Amygdala (tissue), 56 donors: Measurements from ENCODE around the gene MC1R.
"Not testable (repeated sequence)": the region's sequence is repeated elsewhere in the genome, so short reads cannot be mapped to it uniquely, and the experiment has no call there.

Experiments
- DNase-seq, 56 donors: peaks; one replicate each; lab custom pipeline; 2025; lab: John Stamatoyannopoulos, UW

MC1R gene

DNA sequence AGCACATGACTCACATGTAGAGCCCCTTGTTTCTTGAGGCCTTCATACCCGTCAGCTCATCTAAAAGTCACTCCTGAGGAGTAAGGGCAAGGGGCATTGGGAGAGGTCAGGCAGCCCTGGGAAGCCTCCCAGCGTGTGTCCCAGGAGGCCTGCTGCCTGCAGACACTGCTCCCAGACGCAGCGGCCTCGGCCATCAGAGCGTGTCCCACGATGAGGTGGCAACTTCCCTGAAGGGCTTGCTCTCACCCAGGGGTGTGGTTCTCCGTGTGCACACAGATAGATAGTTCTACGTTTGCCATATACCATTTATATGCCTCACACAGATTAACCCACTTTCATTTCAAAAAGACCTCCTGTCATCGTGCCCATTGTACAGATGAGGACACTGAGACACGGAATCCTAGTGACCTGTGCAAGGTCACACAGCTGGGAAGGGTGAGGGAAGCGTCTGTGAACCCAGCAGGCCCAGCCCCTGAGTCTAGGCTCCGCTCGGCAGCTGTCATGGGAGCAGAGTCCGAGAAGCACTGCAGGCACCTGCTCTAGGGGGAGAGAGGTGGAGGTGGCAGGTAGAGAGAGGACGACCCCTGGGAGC lies 12.7 kb downstream of the MC1R start:
- DNase-seq = no peak

DNA sequence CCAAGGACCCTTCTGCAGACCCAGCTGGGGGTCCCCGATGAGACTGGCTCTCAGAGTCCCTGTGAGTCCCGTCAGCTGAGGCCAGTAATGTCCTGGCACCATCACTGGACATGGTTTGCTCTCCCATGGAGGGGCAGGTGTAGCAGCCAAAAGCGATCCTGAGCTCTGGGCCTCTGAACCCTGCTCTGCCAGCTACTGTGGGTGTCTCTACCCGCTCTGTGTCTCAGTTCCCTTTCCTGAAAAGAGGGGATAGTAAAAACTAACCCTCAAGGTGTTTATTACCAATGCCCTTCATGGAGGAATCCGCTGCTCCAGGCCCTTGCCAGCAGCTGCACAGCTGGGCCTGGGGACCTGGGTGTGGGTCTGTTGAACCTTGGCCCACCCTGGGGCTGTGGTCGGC lies 13.3 kb downstream of the MC1R start:
- DNase-seq = no peak

DNA sequence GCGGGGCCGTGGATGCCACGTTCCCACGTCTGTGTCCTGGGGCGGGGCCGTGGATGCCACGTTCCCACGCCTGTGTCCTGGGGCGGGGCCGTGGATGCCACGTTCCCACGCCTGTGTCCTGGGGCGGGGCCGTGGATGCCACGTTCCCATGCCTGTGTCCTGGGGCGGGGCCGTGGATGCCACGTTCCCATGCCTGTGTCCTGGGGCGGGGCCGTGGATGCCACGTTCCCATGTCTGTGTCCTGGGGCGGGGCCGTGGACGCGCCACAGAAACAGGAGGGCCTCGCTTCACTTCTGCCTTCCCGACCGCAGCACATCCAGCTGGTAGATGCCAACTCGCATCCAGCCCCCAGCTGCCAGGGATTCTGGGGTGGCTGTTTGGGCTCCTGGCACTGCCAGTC lies 15.4 kb downstream of the MC1R start:
- DNase-seq = not testable (repeated sequence)

DNA sequence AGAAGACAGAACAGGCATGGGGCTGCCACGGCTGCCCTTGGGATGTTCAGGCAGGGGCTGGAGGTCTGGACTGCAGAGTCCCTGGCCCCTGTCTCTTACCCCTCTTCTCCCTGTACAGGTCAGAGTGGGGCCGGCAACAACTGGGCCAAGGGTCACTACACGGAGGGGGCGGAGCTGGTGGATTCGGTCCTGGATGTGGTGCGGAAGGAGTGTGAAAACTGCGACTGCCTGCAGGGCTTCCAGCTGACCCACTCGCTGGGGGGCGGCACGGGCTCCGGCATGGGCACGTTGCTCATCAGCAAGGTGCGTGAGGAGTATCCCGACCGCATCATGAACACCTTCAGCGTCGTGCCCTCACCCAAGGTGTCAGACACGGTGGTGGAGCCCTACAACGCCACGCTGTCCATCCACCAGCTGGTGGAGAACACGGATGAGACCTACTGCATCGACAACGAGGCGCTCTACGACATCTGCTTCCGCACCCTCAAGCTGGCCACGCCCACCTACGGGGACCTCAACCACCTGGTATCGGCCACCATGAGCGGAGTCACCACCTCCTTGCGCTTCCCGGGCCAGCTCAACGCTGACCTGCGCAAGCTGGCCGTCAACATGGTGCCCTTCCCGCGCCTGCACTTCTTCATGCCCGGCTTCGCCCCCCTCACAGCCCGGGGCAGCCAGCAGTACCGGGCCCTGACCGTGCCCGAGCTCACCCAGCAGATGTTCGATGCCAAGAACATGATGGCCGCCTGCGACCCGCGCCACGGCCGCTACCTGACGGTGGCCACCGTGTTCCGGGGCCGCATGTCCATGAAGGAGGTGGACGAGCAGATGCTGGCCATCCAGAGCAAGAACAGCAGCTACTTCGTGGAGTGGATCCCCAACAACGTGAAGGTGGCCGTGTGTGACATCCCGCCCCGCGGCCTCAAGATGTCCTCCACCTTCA lies 16.2 kb downstream of the MC1R start:
- DNase-seq = no peak

DNA sequence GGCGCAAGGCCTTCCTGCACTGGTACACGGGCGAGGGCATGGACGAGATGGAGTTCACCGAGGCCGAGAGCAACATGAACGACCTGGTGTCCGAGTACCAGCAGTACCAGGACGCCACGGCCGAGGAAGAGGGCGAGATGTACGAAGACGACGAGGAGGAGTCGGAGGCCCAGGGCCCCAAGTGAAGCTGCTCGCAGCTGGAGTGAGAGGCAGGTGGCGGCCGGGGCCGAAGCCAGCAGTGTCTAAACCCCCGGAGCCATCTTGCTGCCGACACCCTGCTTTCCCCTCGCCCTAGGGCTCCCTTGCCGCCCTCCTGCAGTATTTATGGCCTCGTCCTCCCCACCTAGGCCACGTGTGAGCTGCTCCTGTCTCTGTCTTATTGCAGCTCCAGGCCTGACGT lies 17.0 kb downstream of the MC1R start:
- DNase-seq = not testable (repeated sequence)

DNA sequence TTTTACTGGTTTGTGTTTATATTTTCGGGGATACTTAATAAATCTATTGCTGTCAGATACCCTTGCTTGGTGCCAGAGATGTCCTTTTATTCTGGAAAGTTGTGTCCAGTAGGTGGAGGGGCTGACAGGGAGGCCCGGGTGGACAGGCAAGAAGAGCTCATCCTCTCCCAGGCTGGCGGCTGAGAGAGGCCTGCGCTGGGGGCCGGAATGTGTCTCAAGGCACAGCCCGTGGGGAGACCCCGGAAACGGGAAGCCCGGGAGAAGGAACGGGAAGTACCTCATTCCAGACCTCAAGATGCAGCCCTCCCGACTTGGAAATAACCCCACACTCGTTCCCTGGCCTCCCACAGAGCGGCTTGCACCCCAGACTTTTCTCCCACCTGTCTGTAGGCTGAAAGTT lies 17.4 kb downstream of the MC1R start:
- no peak for DNase-seq

DNA sequence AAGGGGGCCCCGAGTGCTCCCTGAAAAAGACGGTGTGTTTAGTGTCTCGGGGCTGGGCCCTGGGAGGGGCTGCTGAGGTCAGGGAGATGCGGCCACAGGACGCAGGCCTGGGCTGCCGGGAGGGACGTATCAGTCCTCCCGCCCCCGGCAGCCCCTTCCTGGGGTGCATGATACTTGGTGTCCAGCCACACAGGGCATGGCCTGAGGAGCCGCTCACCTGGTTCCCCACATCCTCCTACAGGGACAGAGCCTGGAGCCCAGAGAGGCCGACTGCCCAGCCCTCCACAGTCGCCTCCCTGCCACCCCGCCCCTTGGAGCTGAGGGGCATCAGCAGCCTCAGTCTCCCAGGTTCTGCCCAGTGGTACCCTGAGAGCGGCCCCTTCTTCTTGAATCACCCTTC lies 17.8 kb downstream of the MC1R start:
- no peak for DNase-seq

DNA sequence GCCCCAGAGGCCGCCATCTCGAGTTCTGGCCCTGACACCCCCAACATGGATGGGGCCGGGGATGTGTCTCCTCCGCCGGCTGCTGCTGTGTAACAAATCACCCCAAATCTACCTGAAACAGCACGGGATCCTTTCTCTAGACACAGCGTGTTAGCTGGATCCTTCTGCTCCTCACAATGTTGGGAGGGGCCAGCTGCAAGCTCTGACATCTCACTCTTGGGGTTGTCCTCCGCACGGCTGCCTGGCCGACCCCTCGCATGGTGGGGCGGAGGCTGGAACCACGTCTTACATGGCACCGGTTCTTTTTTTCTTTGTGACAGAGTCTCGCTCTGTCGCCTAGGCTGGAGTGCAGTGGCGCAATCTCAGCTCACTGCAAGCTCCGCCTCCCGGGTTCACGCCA lies 18.3 kb downstream of the MC1R start:
- DNase-seq = no peak

DNA sequence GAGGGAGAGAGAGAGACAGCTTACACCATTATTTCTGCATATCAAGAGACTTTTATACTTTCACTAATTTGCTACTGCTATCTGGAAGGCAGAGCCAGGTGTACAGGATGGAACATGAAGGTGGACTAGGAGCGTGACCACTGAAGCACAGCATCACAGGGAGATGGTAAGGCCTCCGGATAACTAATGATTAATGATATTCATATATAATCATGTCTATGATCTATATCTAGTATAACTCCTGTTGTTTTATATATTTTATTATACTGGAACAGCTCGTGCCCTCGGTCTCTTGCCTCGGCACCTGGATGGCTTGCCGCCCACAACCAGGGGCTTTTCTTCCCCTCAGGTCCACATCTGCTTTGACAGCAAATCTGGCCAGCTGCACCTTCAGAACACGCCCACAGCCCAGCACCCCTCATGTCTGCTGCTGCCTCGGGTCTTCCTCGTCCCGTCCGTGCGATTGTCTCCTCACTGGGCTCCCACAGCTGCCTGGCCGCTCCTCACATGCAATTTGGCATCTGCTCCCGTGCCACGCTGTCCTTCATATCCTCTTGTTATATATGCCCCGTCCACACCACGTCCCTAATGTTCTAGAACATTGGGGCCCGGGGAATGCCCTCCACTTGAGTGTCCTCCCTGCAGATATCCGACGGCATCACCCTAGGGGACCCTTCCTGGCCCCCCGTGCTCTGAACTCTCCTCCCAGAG lies 19.7 kb downstream of the MC1R start:
- no peak for DNase-seq

DNA sequence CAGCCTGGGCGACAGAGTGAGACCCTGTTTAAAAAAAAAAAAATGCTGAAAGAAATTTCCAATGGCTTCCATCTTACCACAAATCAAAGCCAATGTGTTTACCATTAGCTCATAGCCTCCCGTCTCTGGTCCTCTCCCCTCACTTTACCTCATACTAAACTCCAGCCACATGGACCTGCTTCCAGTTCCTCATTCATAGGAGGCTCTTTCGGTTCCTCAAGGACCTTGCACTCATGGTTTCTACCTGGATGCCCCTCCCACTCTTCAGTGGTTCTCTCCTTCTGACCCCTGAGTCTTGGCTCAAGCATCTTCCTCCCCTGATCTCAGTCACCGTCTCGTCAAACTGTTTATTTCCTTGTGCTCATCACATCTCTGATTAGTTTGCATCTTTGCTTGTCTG lies 26.1 kb downstream of the MC1R start:
- no peak for DNase-seq

DNA sequence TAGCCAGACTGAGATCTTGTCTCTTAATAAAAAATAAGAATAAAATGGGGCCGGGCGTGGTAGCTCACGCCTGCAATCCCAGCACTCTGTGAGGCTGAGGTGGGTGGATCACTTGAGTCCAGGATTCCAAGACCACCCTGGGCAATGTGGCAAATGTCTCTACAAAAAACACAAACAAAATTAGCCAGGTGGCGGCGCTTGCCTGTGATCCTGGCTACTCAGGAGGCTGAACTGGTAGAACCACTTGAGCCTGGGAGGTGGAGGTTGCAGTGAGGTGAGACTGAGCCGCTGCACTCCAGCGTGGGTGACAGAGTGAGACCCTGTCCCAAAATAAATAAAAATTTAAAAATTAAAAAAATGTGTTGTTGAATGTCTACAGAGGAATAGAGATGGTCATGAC lies 27.0 kb downstream of the MC1R start:
- DNase-seq = no peak

DNA sequence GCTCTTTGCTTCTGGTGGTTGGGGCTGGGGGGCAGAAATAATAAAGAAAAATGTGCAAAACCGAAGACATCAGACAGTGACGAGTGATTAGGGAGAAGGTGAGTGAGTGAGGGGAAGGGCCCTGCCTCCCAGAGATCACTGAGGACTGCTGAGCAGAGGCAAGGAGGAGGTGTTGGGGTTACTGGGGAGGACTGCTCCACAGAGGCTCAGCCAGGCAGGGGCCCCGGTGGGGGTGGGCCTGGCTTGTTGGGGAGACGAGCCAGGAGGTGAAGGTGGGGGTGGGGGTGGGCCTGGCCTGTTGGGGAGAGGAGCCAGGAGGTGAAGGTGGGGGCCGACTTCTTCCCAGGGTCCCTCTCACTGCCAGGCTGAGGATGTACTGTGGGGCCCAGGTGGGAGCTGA lies 27.9 kb downstream of the MC1R start:
- DNase-seq = no peak

DNA sequence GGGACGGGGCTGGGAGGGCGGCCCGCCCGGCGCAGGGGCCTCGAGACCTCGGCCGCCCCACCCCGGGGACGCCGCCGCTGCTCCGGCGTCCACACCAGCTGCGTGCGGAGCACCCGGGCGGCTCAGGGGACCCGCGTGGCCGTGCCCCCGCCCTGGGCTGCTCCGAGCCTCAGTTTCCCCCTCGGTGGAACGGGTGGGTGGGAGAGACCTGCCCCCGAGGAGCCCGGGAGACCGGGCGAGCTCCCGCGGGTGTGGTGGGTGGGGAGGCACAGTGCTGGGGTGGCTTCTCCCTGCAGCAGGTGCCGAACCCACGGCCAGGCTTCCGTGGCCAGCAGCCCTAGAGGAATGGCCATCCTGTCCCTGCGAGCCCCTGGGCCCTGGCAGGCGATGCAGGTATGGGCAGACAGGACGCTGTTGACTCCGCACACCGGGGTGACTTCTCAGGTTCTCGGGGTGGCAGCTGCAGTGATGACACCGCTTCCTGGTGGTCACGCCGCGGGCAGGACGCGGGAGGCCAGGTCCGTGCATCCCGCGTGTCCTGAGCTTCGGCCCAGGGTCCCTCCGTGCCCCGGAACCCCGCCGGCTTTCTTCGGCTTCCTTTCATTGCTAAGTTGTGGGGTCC lies 30.6 kb downstream of the MC1R start:
- DNase-seq = peak in 2 of 56 donors; percentile 10

DNA sequence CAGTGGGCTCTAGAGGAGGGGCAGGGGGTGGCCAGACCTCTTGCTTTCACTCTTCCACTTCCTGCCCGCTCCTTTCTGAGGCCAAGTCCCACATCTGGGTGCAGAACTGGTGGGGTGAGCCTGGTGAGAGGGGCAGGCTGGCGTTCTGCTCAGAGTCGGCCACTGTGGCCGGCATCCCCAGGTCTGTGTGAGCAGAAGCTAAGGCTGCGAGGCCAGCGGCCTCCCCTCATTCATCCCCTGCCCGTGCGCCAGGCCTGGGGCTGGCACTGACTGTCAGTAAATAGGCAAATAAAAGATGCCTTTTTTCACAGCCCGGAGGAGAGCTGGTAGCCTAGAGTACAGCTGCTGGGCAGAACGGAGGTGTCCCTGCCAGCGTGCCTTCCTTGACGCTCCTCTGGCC lies 31.1 kb downstream of the MC1R start:
- DNase-seq = peak in 7 of 56 donors; percentile 6 to 28 (median 14)

DNA sequence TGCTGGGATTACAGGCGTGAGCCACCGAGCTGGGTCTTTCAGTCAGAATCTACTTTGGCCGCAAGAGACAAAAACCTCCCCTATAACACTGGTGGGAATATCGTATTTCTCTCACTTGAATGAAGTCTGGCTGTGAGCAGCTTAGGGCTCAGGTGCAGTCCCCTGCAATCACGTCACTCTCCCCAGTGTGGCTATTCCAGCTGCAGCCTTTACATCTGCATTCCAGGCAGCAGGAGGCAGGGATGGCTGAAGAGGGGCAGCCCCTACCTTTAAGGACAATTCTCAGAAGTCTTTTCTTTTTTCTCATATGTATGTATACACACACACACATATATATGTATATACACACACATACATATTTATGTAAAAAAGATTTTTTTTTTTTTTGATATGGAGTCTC lies 32.8 kb downstream of the MC1R start:
- no peak for DNase-seq

DNA sequence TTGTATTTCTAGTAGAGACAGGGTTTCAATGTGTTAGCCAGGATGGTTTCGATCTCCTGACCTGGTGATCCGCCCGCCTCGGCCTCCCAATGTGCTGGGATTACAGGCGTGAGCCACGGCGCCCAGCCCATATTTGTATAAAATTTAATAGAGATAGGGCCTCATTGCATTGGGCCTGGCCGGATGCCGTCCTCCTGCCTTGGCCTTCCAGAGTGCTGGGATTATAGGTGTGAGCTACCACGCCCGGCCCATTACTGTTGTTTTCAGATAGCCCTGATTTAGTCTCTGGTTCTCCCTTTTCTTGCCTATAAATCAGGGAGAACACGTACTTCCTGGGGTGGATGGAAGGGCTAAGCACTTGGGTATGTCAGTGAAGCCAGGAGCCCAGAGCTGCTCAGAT lies 33.4 kb downstream of the MC1R start:
- DNase-seq = no peak

DNA sequence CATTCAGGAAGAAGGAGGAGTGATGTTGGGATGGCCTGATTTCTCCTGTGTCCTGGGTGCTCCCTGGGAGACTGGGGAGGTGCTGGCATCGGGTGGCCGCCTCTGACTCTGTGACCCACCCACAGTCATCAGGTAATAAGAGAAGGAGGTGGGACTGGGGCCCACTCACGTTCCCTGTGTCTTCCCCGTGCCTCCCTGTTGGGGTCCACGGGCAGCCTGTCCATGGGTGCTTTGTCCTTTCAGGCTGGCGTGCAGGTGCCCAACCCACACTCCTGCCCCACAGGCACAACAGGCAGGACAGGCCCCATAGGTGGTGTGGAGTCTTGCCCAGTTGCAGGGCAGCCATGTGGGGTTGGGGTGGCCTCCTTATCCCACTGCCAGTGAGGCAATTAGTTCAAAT lies 33.9 kb downstream of the MC1R start:
- DNase-seq = no peak

DNA sequence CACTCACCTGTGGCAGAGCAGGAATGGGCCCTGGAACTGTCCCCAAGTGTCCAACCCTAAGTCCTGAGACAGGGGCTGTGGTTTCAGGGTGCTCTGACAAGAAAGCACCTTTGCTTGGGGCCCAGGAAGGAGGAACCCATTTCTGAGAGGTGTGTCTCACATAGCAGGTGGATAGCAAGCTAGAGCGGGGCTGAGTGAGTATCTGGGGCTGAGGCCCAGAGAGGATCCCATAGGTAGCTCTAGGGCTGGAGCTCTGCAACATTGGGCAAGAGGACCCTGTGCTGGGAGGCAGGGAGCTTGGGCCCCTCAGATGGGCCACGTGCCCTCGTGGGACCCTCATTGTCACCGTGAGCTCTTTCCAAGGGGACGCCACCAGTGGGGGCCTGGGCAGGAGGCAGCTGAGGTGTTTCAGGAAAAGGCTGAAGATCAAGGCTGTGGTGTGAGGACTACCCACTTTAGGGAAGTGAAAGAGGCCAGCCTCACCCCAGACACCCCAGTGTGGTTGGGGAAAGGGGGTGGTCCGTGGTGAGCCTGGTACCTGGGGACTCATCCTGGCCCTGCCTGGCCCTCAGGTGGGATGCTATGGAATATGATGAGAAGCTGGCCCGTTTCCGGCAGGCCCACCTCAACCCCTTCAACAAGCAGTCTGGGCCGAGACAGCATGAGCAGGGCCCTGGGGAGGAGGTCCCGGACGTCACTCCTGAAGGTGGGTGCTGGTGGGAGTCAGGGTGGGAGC lies 35.2 kb downstream of the MC1R start:
- no peak for DNase-seq

DNA sequence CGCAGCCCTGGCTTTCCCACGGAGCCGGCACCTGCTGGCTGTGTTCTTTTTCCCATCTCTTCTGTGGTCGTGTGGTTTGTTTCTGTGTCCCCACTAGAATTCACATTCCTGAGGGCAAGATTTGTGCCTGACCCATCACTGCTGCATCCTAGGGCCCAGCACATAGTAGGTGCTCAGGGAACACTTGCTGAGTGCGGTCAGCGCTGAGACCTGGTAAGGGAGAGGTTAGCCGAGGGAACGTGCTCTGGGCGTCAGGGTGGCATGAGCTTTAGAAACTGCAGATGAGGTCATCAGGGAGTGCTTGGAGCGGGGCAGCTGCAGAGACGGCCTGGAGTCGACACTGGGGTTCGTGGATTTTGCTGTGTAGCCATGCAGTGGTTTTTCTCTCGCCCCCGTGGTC lies 35.8 kb downstream of the MC1R start:
- no peak for DNase-seq

DNA sequence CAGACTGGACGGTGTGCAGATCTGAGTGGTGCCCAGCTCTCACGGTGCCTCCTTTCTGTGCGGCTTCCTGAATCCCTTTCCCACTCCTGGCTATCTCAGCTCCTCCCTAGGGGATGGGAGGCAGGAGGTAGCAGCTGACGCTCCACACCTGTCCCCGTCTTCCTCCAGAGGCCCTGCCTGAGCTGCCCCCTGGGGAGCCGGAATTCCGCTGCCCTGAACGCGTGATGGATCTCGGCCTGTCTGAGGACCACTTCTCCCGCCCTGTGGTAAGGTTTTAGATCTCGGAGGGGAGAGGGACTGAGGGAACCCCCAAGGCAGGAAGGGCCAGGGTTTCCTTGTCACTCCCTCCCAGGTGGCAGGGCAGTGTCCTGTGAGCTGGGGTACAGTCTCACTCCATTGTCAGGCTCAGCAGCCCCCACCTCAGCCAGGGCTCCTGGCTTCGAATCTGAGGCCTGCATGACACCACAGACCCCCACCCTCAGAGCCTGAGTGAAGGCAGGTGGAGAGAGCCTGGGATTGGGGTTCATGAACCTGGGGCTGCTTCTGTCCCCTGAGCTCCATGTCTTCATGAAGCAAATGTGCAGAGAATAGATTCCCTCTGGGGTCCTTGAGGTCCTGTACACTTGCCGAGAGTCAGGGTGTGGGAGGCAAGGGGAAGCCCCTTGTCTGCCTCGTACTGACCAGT lies 36.5 kb downstream of the MC1R start:
- DNase-seq = no peak
